Measurements from ENCODE around the gene HPDL. TPM values are rescaled to one million over a fixed set of nuclear protein-coding genes. Genes with fewer than 3 reads are reported as not detected.
"Not testable (repeated sequence)": the region's sequence is repeated elsewhere in the genome, so short reads cannot be mapped to it uniquely, and the experiment has no call there.

The HPDL gene
- total RNA-seq, 2 experiments from 2014 or later, result 5.5 to 5.6 TPM

DNA sequence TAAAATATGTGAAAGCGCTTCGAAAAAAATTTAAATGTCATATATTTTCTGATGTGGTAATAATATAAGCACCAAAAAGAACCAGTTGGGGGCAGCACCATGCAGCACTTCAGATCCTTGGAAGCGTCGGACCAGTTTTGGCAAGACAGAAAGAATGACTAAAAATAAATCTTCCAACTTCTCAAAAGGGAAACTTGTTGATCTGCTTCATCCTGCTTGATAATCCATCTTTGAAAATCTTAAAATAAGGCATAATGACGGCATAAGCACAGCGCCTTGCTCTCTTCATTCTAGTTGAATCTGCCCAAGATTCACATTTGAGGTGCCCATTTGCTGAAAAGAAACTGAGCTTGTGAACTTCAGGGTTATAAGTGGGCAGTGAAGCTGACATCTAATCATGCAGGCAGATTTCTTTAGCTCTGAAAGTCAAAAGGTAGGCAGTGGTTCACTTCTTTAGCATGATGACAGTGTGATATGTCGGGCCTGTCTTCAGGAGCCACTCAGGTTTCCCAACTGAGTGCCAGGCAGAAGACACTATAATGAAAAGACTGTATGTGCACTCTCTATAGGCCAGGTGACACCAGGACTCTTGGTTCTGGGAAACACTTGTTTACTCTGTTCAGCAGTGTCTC lies 33.3 kb downstream of the HPDL start:
- POLR2A ChIA-PET, result interaction anchor here (0.7 to 3.0 kb wide), 5 partner anchors 20 to 328 kb away, joined by 3 to 12 read pairs (median 3); partner anchors contain the start of genes CCDC163, MMACHC, MUTYH and TMEM69
- CTCF ChIA-PET, result interaction anchor here (0.7 to 12.1 kb wide), 12 partner anchors 8 to 223 kb away, joined by 3 to 140 read pairs (median 4); partner anchors contain the start of genes MMACHC, MUTYH, NASP and TESK2
- H3K27me3 Mint-ChIP-seq, result no peaks in the 10 kb centered on the region
- no peaks in the 10 kb centered on the region for H3K36me3 Mint-ChIP-seq (ENCODE audit: low read depth)
- peaks cover 6% of the 10 kb centered on the region for H3K4me1 Mint-ChIP-seq
- peak; percentile 58 for DNase-seq
- no peaks in the 10 kb centered on the region for H3K9me3 Mint-ChIP-seq
- H3K27ac Mint-ChIP-seq, result no peak overlapping the region
- no peak overlapping the region for H3K4me3 Mint-ChIP-seq

DNA sequence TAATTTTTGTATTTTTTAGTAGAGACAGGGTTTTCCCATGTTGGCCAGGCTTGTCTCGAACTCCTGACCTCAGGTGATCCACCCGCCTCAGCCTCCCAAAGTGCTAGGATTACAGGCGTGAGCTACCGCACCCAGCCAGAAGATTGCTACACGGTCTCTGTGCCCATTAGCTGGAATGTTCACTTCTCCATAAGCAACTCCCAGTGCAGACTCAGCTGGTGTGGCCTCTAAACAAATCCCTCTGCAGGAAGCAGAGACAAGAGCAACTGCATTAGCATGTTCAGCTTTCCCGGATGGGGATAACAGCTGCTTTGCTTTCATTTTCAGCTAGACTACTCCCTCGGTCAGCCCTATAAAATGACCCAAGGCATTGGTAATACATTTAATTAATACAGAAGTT lies 34.3 kb downstream of the HPDL start:
- H3K4me1 Mint-ChIP-seq; H3K36me3 Mint-ChIP-seq (ENCODE audit: low read depth); H3K4me3 Mint-ChIP-seq; H3K27me3 Mint-ChIP-seq; DNase-seq; H3K9me3 Mint-ChIP-seq; H3K27ac Mint-ChIP-seq: not testable (repeated sequence)
- ChIA-PET POLR2A (interaction anchor here (0.7 to 3.0 kb wide), 5 partner anchors 21 to 327 kb away, joined by 3 to 12 read pairs (median 3); partner anchors contain the start of genes CCDC163, MMACHC, MUTYH and TMEM69), CTCF (interaction anchor here (1.0 to 12.1 kb wide), 4 partner anchors 9 to 209 kb away, joined by 3 to 140 read pairs (median 4); partner anchors contain the start of genes MMACHC and TESK2)

DNA sequence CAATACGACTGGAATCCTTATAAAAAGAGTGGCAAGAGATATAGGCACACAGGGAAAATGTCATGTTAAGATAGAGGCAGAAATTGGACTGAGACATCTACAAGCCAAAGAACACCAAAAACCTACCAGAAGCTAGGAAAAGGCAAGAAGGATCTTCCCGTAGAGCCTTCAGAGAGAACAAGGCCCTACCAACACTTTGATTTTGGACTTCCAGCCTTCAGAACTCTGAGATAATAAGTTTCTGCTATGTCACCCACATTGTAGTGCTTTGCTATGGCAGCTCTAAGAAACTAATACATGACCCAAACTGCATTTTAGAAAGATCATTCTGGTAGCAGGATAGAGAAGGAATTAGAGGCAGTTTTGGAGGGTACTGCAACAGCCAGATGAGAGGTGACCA lies 37.6 kb downstream of the HPDL start:
- POLR2A ChIA-PET, result interaction anchor here (0.9 to 1.0 kb wide), 2 partner anchors 25 to 125 kb away, joined by 3 read pairs; partner anchors contain the start of genes MUTYH and TOE1
- Mint-ChIP-seq H3K9me3 (no peaks in the 10 kb centered on the region), H3K27ac (no peak overlapping the region), H3K4me3 (no peak overlapping the region), H3K27me3 (no peaks in the 10 kb centered on the region), H3K36me3 (ENCODE audit: low read depth) (no peaks in the 10 kb centered on the region), H3K4me1 (peaks cover 6% of the 10 kb centered on the region)
- CTCF ChIA-PET, result interaction anchor here (12.1 kb wide), 1 partner anchor 128 kb away, joined by 140 read pairs; the partner anchor contains the start of gene TESK2
- no peak for DNase-seq

DNA sequence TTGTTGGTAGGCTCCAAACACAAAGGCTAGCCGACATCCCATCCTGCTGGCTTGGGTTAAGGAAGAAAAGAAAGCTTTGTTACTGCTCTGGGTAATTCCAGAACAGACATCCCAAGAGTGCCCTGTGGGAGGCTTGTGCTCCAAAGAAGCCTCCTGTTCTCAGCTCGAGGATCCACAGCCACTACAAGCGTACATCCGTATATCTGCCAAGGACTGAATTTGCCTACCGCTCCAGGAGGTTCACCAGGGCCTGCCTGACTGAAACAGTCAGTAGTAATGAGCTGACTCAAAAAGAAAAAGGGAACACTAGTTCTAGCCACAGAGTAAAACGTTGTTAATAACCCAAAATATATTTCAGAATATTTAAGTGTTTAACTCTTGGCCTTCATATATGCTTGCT lies 38.4 kb downstream of the HPDL start:
- ChIA-PET CTCF (interaction anchor here (0.6 to 12.1 kb wide), 3 partner anchors 63 to 428 kb away, joined by 3 to 140 read pairs (median 3); partner anchors contain the start of gene TESK2), POLR2A (interaction anchor here (1.2 kb wide), 1 partner anchor 25 kb away, joined by 3 read pairs; the partner anchor contains the start of gene TOE1)
- H3K9me3 Mint-ChIP-seq, result no peaks in the 10 kb centered on the region
- no peaks in the 10 kb centered on the region for H3K27me3 Mint-ChIP-seq
- no peak overlapping the region for H3K4me3 Mint-ChIP-seq
- DNase-seq, result no peak
- H3K4me1 Mint-ChIP-seq, result peaks cover 3% of the 10 kb centered on the region
- no peak overlapping the region for H3K27ac Mint-ChIP-seq
- H3K36me3 Mint-ChIP-seq (ENCODE audit: low read depth), result no peaks in the 10 kb centered on the region

DNA sequence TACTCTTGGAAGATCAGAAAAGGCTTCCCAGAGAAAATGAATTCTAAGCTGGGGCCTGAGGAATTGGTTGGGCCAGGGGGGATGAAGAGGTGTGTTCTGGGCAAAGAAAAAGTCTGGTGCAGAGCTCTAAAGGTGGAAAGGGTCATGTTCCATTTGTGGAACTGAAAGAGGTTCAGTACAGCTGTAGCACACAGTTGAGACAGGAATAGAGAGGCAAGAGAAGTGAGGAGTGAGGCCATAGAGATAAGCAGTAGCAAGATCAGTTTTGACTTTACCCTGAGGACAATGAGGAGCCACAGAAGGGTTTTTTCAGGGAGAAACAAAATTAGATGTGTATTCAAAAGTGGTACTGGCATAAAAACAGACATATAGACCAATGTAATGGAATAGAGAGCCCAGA lies 43.9 kb downstream of the HPDL start:
- POLR2A ChIA-PET, result no interaction called here
- CTCF ChIA-PET, result no interaction called here
- no peaks in the 10 kb centered on the region for H3K27me3 Mint-ChIP-seq
- H3K36me3 Mint-ChIP-seq (ENCODE audit: low read depth), result no peaks in the 10 kb centered on the region
- H3K4me1 Mint-ChIP-seq, result peaks cover 8% of the 10 kb centered on the region
- H3K4me3 Mint-ChIP-seq, result no peak overlapping the region
- DNase-seq, result no peak
- no peaks in the 10 kb centered on the region for H3K9me3 Mint-ChIP-seq
- H3K27ac Mint-ChIP-seq, result no peak overlapping the region

DNA sequence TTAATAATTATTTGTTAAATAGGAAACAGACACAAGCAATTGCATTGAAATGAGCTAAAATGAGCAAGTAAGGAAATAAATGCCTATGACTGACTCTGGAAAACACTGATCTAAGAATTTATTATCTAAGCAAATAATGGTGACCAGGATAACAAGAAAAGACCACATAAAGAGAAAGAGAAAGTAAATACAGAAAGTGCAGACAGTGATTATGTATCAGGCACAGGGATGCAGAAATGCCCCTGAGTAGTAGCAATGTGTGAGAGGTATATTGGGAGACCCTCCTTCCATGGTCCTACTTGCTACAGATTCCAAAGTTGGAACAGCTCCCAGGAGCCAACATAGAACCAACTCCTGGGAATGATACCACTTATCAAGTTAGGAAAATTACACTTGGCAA lies 46.9 kb downstream of the HPDL start:
- POLR2A ChIA-PET, result no interaction called here

DNA sequence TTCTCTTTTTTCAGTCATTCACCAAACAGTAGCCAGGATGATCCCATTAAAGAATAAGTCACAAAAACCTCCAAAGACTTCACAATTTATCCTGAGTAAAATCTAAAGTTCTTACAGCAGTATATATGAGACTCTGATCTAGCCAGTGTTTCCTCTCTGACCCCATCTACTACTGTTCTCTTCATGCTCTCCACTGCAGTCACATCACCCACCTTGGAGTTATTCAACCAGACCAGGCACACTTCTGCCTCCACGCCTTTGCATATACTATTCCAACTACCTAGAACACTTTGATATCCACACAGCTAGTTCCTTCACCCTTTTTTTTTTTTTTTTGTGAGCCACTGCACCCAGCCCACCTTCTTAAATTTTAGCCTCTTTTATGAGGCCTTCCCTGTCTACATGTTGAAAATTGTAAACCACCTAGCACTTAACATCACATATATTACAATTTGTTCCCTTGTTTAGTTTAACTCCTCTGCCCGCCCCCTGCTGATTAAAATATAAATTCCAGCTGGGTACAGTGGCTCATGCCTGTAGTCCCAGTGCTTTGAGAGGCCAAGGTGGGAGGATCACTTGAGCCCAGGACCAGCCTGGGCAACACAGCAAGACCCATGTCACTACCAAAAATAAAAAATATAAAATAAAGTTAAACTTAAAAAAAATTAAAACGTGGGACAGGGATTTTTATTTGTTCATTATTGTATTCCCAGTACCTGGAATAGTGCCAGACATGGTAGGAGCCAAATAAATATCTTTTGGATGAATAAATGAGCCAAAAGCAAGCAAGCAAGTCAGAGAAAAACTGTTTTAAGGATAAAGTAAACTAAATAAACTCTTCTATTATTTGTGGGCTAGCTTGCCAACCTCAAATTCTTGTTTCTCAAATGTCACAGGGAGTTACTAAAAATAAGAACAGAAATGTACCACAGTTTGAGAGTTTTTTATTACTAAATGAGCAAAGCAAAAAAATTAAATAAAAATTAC lies 48.7 kb downstream of the HPDL start:
- H3K36me3 Mint-ChIP-seq (ENCODE audit: low read depth), result no peaks in the 10 kb centered on the region
- no peak overlapping the region for H3K4me3 Mint-ChIP-seq
- no peak for DNase-seq
- no peaks in the 10 kb centered on the region for H3K9me3 Mint-ChIP-seq
- peaks cover 8% of the 10 kb centered on the region for H3K4me1 Mint-ChIP-seq
- ChIA-PET CTCF (interaction anchor here (0.6 to 1.1 kb wide), 2 partner anchors 49 to 532 kb away, joined by 3 to 7 read pairs; no protein-coding TSS in a partner anchor), POLR2A (no interaction called here)
- no peaks in the 10 kb centered on the region for H3K27me3 Mint-ChIP-seq
- H3K27ac Mint-ChIP-seq, result no peak overlapping the region

More for the DNA sequence above, 46.9 kb downstream of the HPDL start:
- H3K27ac Mint-ChIP-seq, result no peak overlapping the region
- H3K36me3 Mint-ChIP-seq (ENCODE audit: low read depth), result no peaks in the 10 kb centered on the region
- CTCF ChIA-PET, result interaction anchor here (1.0 to 1.4 kb wide), 3 partner anchors 14 to 33 kb away, joined by 3 to 5 read pairs (median 3); partner anchors contain the start of gene MUTYH
- DNase-seq, result no peak
- no peak overlapping the region for H3K4me3 Mint-ChIP-seq
- peaks cover 8% of the 10 kb centered on the region for H3K4me1 Mint-ChIP-seq
- H3K9me3 Mint-ChIP-seq, result no peaks in the 10 kb centered on the region
- H3K27me3 Mint-ChIP-seq, result no peaks in the 10 kb centered on the region

DNA sequence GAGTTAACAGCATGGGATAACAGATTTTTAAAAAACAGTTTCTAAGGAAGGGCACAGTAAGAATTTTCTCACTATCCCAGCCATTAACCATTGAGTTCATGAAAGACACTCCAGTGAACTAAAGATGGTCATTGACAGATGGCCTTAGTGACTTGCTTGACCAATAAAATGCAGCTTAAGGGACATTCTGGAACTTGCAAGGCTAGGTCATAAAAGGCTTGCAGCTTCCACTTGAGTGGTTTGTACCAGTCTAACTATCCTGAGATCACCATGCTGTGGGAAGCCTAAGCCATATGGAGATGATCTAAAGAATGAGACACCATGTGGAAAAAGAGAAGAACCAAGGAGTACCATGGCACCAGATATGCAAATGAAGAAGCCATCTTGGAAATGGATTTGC lies 51.5 kb downstream of the HPDL start:
- Mint-ChIP-seq H3K27me3 (no peaks in the 10 kb centered on the region), H3K4me3 (no peak overlapping the region)

More for the DNA sequence above, 51.5 kb downstream of the HPDL start:
- Mint-ChIP-seq H3K27ac (no peak overlapping the region), H3K9me3 (no peaks in the 10 kb centered on the region), H3K36me3 (ENCODE audit: low read depth) (no peaks in the 10 kb centered on the region), H3K4me1 (peaks cover 5% of the 10 kb centered on the region)
- ChIA-PET CTCF (no interaction called here), POLR2A (no interaction called here)
- DNase-seq, result no peak

Other genes starting within 250 kb of the HPDL start
- under 1 TPM; 0.30 to 0.38 TPM for gene ZSWIM5, start 120.3 kb upstream of the HPDL start, total RNA-seq
- 10 to 100 TPM; 16.6 to 18.3 TPM for gene TOE1, start 13.3 kb downstream of the HPDL start, total RNA-seq
- gene MUTYH, start 13.5 kb downstream of the HPDL start, total RNA-seq, result 10 to 100 TPM; 37.2 to 39.2 TPM
- gene TESK2, start 164.3 kb downstream of the HPDL start, total RNA-seq, result 1 to 10 TPM; 3.7 to 4.3 TPM
- 1 to 10 TPM; 6.7 to 6.8 TPM for gene CCDC163, start 173.2 kb downstream of the HPDL start, total RNA-seq
- 1 to 10 TPM; 4.0 to 4.4 TPM for gene MMACHC, start 173.4 kb downstream of the HPDL start, total RNA-seq
- 100 to 1,000 TPM; 296 to 309 TPM for gene PRDX1, start 195.0 kb downstream of the HPDL start, total RNA-seq
- gene AKR1A1, start 223.9 kb downstream of the HPDL start, total RNA-seq, result 100 to 1,000 TPM; 144 TPM